Ovary (tissue), 9 donors: ENCODE data around the gene TFEC. TPM values are rescaled to one million over a fixed set of nuclear protein-coding genes. Genes with fewer than 3 reads are reported as not detected.
"Not testable (repeated sequence)": the region's sequence is repeated elsewhere in the genome, so short reads cannot be mapped to it uniquely, and the experiment has no call there.

Experiments used
- DNase-seq, 5 donors: peaks; one replicate each; pipeline ENCODE4 v3.0.0-alpha.2; 2019 to 2020
- H3K27ac ChIP-seq, 2 donors: fragments of 200-600 bp; one replicate each; pipeline versions ENCODE4 v1.5.1 to v1.8.0; 2019 to 2022
- H3K27me3 ChIP-seq: fragments of 200-600 bp; one replicate; pipeline ENCODE4 v1.8.0; 2022
- H3K36me3 ChIP-seq: fragments of 200-600 bp; sonication (generic); one replicate; pipeline ENCODE4 v1.5.1; 2019
- H3K4me1 ChIP-seq: one replicate; pipeline ENCODE4 v1.8.1; 2013; ENCODE audit warnings: mild to moderate bottlenecking, moderate library complexity; ENCODE audit not compliant: insufficient read depth
- H3K4me3 ChIP-seq: fragments of 200-600 bp; sonication (generic); one replicate; pipeline ENCODE4 v1.5.1; 2017
- H3K9me3 ChIP-seq, 2 donors: fragments of 200-600 bp in 1 of 2; sonication (generic) in 1 of 2; one replicate each; pipeline versions ENCODE4 v1.5.1 to v1.8.1; 2013 to 2019; ENCODE audit warnings: mild to moderate bottlenecking in 1 of 2, moderate library complexity in 1 of 2
- CTCF ChIP-seq, 3 donors: fragments of 450-650 bp in 2 of 3; fragments of 200-600 bp in 1 of 3; IDR thresholded peaks; one replicate each; pipeline versions ENCODE4 v1.5.1 to v1.8.0; 2016 to 2022; ENCODE audit warnings: antibody characterized with exemption in 3 of 3, mild to moderate bottlenecking in 1 of 3
- EP300 ChIP-seq: sonication (generic); formaldehyde crosslinking; IDR thresholded peaks from one replicate; pipeline ENCODE4 v1.6.1; 2017; ENCODE audit warnings: antibody characterized with exemption
- POLR2A ChIP-seq: fragments of 450-650 bp; IDR thresholded peaks from one replicate; pipeline ENCODE4 v1.6.1; 2017; ENCODE audit warnings: antibody characterized with exemption, mild to moderate bottlenecking, moderate library complexity
- WGBS, 3 donors: extraction: QIAGEN DNeasy Blood & Tissue Kit in 1 of 3; methylation state at CpG; one replicate each; pipeline versions ENCODE4 v1.1.5 to v1.1.7; 2013 to 2017; 5-methylcytosine and 5-hydroxymethylcytosine counted together
- intact Hi-C, 4 donors: fragments of 100-400 bp; cut with DNase I; formaldehyde crosslinking; loops; one replicate each; pipeline versions ENCODE4 v1.11.0 to v1.15.1; 2022 to 2023
- polyA plus RNA-seq, 2 donors: library from polyadenylated mRNA; stranded (reverse); fragments of 200-250 nt in 1 of 2; fragments of 350-450 nt in 1 of 2; fragmentation: Illumina TruSeq in 1 of 2; extraction: RNeasy Lipid Tissue Mini Kit (QIAGEN cat#74804) in 1 of 2; gene quantifications; one replicate each; pipeline ENCODE4 v1.2.3, GENCODE V29; 2013 to 2014
- total RNA-seq, 7 donors: library from RNA; depleted of rRNA in 2 of 7; stranded (reverse); fragments of >200 nt in 2 of 7; fragmentation: NEBNext Ultra II Directional in 3 of 7; extraction: Animal tissue kit (Norgen Biotek cat#: 25700) in 3 of 7; gene quantifications; one replicate each; pipeline versions ENCODE4 v1.1.0 to v1.2.4, GENCODE V29; 2016 to 2023
- donor health status: DM: no; HTN: no; CAD: no; lungs with moderate emphysema.
- donor health status: DM: no; HTN: no; CAD: no.
- donor health status: Bipolar disorder and iron deficiency.
- donor health status: DM: yes; HTN: yes; CAD: no.
- donor health status: DM: no; HTN: no; CAD: no.
- donor health status: DM: yes; HTN: yes; CAD: no.

Gene TFEC
- total and polyA plus RNA-seq, 9 donors: 0.52 to 7.6 (median 1.8) TPM

- Histone ChIP-seq H3K36me3 (no peaks in the 10 kb centered on the region), H3K27me3 (no peaks in the 10 kb centered on the region), H3K27ac (no peak overlapping the region), H3K9me3 (no peaks in the 10 kb centered on the region), H3K4me1 (no peaks in the 10 kb centered on the region), H3K4me3 (no peak overlapping the region)
- 53 to 72% (median 67%) methylated on average over 1 of the region's 1 CpG for WGBS, 3 donors
- DNase-seq: no peak
- intact Hi-C loops: no loop called here
- TF ChIP-seq EP300 (no peak), CTCF (IDR thresholded peaks at IDR 0.05) (no peak), POLR2A (no peak)
Observed at GRCh38 chr7:115937960-115938359, 92.6 kb downstream of the TFEC start.

GRCh38 chr7:115933471-115933870 is 97.1 kb downstream of the TFEC start:
- no peaks in the 10 kb centered on the region for H3K4me1 ChIP-seq
- no peaks in the 10 kb centered on the region for H3K27me3 ChIP-seq
- no peak overlapping the region for H3K27ac ChIP-seq
- intact Hi-C loops: no loop called here
- H3K4me3 ChIP-seq: no peak overlapping the region
- TF ChIP-seq EP300: no peak
- no peak for TF ChIP-seq POLR2A
- TF ChIP-seq CTCF (IDR thresholded peaks at IDR 0.05): no peak
- no peaks in the 10 kb centered on the region for H3K36me3 ChIP-seq
- no peak for DNase-seq
- 72 to 80% (median 76%) methylated on average over 4 of the region's 4 CpGs for WGBS, 3 donors
- H3K9me3 ChIP-seq: no peaks in the 10 kb centered on the region

GRCh38 chr7:115932880-115933279 is 97.7 kb downstream of the TFEC start:
- no peak overlapping the region for H3K27ac ChIP-seq
- no peaks in the 10 kb centered on the region for H3K4me1 ChIP-seq
- intact Hi-C loops: no loop called here
- TF ChIP-seq EP300 (no peak), POLR2A (no peak), CTCF (IDR thresholded peaks at IDR 0.05) (no peak)
- no peaks in the 10 kb centered on the region for H3K9me3 ChIP-seq
- no peaks in the 10 kb centered on the region for H3K27me3 ChIP-seq
- no peak overlapping the region for H3K4me3 ChIP-seq
- WGBS, 3 donors: 68 to 77% (median 73%) methylated on average over 2 of the region's 2 CpGs
- no peaks in the 10 kb centered on the region for H3K36me3 ChIP-seq
- DNase-seq: no peak

DNA sequence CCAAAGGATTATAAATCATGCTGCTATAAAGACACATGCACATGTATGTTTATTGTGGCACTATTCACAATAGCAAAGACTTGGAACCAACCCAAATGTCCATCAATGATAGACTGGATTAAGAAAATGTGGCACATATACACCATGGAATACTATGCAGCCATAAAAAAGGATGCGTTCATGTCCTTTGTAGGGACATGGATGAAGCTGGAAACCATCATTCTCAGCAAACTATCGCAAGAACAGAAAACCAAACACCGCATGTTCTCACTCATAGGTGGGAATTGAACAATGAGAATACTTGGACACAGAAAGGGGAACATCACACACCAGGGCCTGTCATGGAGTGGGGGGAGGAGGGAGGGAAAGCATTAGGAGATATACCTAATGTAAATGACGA is 100.4 kb downstream of the TFEC start:
- intact Hi-C loops, H3K4me1 ChIP-seq, H3K4me3 ChIP-seq, H3K27me3 ChIP-seq, H3K9me3 ChIP-seq, H3K36me3 ChIP-seq, H3K27ac ChIP-seq, DNase-seq: not testable (repeated sequence)
- 95 to 96% (median 95%) methylated on average over 4 of the region's 4 CpGs for WGBS, 3 donors

GRCh38 chr7:115929736-115930135 is 100.8 kb downstream of the TFEC start:
- H3K4me3 ChIP-seq, H3K4me1 ChIP-seq, H3K36me3 ChIP-seq, DNase-seq, H3K27me3 ChIP-seq, H3K27ac ChIP-seq, H3K9me3 ChIP-seq, intact Hi-C loops: not testable (repeated sequence)
- 88 to 95% (median 93%) methylated on average over 3 of the region's 3 CpGs for WGBS, 3 donors

- Histone ChIP-seq H3K27ac (no peak overlapping the region), H3K36me3 (no peaks in the 10 kb centered on the region), H3K4me3 (no peak overlapping the region), H3K4me1 (no peaks in the 10 kb centered on the region), H3K27me3 (no peaks in the 10 kb centered on the region), H3K9me3 (no peaks in the 10 kb centered on the region)
- TF ChIP-seq CTCF (IDR thresholded peaks at IDR 0.05) (no peak), EP300 (no peak), POLR2A (no peak)
- 6 to 17% (median 10%) methylated on average over 2 of the region's 2 CpGs for WGBS, 3 donors
- intact Hi-C loops: no loop called here
- DNase-seq: no peak
Observed at GRCh38 chr7:115924411-115924810, 106.2 kb downstream of the TFEC start.
